HG03571 (cell line): ENCODE results near the gene TALDO1.
"Not testable (repeated sequence)": the region's sequence is repeated elsewhere in the genome, so short reads cannot be mapped to it uniquely, and the experiment has no call there.

ENCODE experiments used
- ATAC-seq: cut with Tn5 transposase; IDR thresholded peaks from one replicate; pipeline ENCODE4 v1.9.1; 2021; ENCODE audit not compliant: unreplicated experiment

Gene TALDO1

DNA sequence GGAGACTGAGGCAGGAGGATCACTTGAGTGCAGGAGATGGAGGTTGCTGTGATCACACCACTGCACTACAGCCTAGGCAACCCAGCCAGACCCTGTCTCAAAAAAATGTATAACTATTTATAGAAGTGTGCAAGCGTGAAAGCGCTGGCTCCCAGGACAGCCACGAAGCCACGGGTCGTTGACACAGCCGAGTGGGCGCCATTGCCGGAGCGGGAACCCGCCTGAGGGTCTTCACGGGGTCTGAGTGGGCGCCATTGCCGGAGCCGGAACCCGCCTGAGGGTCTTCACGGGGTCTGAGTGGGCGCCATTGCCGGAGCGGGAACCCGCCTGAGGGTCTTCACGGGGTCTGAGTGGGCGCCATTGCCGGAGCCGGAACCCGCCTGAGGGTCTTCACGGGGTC lies 12.7 kb upstream of the TALDO1 start:
- ATAC-seq = not testable (repeated sequence)

DNA sequence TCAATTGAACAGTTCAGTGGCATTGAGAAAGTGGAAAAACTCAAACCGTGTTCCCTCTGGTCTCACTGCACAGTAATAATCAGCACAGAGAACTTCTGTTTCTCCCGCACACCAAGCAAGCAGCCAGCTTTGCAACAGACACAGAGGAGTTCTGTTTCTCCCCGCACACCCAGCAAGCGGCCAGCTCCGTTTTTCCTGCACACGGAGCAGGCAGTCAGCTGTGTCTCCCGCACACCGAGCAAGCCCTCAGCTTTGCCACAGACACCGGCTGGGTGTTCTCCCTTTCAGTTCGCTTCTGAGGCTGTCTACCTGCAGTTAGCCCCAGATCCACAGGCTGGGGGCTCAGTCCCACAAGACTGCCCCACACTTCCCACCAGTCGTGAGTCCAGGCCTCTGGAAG lies 9.9 kb upstream of the TALDO1 start:
- ATAC-seq = no peak

DNA sequence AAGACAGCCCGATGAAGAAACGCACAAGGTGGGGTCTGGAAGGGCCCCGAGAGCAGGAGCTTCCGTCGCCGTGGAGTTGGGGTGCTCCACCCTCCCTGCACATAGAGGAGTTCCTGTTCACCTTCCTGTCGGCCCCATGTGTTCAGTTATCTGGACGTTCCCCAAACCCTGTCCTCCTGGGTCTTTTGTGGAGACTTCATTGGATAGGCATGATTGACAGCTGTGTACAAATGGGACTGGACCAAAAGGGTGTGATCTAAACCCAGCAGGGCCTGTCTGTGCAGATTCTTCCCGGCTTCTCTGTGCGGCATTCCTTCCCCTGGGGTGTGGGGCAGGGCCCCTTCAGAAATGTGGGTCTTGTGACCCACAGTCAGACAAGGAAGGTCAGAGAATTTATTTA lies 9.4 kb upstream of the TALDO1 start:
- not testable (repeated sequence) for ATAC-seq

DNA sequence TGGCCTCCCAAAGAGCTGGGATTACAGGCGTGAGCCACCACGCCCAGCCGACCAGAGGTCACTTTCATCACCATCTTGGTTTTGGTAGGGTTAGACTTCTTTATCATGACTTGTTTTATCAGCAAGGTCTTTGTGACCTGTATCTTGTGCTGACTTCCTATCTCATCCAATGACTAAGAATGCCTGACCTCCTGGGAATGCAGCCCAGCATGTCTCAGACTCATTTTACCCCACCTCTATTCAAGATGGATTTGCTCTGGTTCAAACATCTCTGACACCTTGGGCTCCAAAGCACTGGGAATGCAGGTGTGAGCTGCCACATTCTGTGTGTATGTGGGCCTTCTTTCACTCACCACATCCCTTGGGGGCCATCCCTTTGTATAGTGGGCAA lies 5.1 kb upstream of the TALDO1 start:
- no peak for ATAC-seq

DNA sequence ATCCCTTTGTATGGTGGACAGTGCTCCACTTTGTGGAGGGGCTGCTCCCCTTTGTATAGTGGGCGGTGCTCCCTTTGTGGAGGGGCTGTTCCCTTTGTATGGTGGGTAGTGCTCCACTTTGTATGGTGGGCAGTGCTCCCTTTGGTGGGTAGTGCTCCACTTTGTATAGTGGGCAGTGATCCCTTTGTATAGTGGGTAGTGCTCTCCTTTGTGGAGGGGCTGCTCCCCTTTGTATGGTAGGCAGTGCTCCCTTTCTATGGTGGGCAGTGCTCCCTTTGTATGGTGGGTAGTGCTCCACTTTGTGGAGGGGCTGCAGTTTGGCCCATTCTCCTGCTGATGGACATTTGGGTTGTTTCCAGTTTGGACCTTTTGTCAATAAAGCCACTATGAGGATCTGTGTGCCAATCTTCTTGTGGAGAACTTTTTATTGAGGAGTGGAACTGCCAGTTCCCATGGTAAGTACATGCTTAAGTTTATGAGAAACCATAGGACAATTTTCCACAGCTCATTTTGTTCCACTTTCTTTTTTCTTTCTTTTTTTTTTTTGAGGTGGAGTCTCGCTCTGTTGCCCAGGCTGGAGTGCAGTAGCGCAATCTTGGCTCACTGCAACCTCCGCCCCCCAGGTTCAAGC lies 4.6 kb upstream of the TALDO1 start:
- no peak for ATAC-seq

DNA sequence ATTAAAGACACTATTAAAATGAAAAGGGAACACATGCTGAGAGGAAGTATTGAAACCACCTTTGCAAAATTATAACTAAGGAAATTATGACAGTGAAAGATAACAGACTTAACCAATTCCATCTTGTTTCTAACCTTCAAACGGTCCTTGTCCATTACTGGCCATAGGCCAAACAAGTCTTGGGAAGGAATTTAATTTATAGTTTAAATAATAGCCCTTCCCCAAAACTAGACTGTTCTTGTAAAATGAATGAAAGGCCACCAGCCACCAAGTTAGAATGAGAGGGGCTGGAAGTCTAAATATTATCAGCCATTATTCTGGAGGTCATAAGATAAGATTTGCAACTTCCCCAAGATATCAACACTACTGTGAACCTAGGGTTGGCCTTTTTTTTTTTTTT lies 1.8 kb upstream of the TALDO1 start:
- ATAC-seq = no peak

DNA sequence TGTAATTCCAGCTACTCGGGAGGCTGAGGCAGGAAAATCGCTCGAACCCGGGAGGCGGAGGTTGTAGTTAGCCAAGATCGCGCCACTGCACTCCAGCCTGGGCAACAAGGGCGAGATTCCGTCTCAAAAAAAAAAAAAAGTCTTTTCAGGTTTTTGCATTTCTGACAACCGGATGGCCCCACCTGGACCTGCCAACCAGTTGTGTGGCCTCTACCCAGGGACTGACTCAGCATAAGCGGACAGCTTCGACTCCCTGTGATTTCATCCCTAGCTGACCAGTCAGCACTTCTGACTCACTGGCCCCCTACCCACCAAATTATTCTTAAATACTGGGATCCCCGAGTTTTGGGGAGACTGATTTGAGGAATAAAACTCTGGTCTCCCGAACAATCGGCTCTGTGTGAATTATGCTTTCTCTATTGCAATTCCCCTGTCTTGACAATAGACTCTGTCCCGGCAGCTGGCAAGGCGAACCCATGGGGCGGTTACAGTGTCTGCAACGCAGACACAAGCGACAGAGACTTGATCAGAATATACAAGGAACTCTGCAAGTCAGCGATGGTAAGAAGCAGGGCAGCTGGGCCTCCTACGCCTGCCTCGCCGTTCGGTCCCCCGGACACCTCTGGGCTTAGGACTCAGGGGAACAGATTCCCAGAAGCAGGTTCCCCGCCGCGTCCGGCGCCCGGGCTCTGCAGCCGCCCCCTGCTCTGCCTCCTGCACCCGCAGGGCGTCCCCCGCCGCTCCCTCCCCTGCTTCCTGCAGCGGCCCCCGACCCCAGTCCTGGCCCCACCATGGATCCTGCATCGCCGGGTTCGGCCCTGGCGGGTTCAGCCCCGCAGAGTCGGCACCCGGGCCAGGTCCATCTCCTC lies 741 bp upstream of the TALDO1 start:
- peak; percentile 35 for ATAC-seq

DNA sequence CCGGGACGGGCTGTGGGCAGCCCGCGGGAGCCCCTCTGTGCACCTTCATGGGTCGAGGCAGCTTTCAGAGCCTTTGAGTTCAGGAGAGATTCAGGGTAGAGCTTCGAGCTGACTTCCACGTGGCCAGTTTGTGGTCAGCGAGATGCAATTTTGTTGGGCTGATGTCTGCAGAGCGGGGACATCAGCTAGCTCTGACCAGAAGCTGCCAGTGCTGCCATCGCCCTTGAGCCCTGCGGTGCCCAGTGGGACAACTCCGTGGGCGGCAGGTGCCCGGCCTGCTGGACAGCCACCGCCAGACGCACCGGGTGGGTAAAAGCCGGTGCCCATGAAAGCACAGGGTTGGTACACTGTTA lies 719 bp downstream of the TALDO1 start:
- peak; percentile 1 for ATAC-seq

DNA sequence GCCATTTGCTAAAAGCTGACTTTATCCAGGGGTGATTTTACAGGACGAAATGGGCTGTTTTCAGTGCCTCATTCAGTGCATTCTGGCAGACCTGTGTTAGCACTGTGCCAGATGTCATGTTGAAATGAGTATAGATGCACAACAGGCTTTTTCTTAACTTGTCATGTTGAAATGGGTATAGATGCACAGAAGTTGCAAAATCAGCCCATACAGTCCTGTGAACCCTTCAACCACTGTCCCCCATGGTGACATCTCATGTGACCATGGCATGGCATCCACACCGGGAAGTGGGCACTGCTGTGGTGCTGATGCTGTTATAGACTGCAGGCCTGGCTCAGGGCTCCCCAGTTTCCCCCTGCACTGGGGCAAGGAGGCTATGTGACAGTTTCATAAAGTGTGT lies 2.5 kb downstream of the TALDO1 start:
- ATAC-seq = no peak

DNA sequence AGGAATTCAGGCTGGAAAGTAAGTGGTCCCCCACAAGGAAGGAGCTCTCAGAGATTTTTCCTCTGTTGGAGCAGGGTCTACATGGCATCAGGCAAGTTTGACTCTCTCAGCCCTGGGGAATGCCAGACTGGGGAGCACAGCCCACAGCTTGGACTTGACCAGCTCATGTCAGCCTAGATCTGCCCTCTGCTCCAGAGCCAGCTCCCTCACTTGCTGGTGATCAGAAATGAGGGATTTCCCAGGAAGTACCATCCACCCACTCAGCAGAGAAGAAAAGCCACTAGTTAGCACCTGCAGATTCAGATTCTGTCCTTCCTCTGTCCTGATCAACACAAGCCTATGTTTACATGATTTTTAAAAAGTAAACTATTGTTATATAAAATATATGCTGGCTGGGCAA lies 13.0 kb downstream of the TALDO1 start:
- no peak for ATAC-seq

DNA sequence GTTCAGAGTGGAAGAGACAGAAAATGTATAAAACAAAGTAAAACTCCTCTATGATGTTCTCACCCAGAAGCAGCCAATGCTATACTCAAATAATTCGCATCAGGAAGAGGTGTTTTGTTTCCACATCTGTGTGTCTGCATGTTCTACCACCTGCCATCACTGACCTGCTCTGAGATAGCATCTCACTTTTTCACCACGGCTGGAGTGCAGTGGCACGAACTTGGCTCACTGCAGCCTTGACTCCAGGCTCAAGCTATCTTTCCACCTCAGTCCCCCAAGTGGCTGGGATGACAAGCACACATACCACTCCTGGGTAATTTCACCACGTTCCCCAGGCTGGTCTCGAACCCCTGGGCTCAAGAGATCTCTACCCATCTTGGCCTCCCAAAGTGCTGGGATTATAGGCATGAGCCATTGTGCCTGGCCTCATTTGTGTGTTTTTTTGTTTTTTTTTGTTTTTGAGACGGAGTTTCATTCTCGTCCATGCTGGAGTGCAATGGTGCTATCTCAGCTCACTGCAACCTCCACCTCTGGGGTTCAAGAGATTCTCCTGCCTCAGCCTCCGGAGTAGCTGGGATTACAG lies 14.4 kb downstream of the TALDO1 start:
- no peak for ATAC-seq

DNA sequence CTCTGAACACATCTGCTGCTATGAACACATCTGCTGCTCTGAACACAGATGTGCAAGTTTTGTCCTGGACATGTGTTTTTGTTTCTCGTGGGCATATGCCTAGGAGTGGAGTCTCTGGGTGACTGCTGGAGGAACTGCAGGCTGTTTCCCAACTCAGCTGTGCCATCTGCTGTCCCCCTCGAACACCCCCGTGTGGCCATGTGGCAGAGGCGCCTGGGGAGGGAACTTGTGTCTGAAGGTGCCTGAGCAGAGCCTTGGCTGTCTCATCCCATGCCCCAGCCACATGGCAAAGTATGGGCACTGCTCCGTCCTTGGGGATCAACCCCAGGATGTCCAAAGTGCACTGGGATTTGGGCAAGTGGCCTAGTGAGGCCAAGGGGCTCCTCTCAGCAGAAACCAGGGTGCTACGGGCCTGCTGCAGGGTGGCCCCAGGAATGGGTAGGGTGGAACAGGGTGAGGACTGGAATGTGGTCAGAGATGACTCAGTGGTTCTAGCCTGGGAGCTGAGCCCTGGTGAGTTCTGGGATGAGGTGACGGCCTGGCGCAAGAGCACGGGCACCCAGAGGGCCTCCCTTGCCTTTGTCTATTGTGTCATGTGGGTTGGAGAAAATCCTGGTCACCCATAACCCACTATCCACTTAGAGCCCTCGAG lies 15.3 kb downstream of the TALDO1 start:
- no peak for ATAC-seq

DNA sequence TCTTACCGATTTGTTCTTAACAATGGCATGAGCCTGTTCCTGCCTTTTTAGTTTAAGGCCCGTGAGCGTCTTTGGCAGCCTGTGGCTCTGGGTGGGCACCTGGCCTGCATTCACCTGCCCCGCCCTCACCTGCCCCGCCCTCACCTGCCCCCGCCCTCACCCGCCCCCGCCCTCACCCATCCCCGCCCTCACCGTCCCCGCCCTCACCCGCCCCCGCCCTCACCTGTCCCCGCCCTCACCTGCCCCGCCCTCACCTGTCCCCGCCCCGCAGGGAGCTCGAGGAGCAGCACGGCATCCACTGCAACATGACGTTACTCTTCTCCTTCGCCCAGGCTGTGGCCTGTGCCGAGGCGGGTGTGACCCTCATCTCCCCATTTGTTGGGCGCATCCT lies 15.8 kb downstream of the TALDO1 start:
- no peak for ATAC-seq

DNA sequence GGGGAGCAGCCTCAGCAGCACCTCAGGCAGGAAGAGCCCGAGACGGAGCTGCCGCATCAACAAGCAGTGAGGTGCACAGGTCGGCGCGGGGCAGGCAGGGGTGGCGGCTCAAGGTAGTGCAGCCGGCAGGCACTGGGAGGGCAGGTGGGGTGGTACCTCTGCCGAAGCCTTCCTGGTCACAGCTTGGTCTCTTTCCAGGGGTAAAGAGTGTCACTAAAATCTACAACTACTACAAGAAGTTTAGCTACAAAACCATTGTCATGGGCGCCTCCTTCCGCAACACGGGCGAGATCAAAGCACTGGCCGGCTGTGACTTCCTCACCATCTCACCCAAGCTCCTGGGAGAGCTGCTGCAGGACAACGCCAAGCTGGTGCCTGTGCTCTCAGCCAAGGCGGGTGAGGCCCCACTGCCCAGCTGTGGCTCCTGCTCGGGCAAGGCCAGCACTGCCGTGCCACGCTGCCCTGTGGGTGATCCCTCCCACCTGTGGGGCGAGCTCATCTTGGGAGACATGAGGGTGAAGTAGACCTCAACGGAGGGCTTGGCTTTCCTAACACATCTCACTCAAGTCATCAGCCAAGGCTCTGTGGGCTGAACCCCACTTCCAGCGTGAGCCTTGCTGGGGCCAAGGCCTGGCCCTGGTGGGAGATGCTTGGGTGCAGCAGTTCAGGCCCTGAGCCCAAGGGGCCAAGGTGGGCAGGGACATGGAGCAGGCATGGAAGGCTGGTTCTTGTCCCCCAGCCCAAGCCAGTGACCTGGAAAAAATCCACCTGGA lies 16.5 kb downstream of the TALDO1 start:
- ATAC-seq = no peak

DNA sequence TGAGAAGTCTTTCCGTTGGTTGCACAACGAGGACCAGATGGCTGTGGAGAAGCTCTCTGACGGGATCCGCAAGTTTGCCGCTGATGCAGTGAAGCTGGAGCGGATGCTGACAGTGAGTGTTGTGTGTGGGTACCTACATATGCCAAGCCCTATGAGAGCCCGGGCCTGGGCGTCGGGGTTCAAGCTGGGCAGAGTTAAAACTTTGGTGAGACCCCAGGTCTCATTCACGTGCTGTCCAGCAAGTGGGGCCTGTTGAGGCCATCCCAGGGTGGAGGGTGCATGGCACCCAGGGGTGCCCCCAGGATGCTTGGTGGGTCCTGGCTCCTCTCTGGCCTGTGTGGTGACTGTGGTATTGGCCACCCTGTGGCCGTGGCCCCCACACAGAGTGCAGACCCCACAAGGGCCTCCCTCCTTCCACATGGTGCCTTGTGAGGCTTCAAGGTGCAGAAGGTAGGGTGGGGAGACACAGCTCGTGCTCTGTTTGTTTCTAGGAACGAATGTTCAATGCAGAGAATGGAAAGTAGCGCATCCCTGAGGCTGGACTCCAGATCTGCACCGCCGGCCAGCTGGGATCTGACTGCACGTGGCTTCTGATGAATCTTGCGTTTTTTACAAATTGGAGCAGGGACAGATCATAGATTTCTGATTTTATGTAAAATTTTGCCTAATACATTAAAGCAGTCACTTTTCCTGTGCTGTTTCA lies 17.2 kb downstream of the TALDO1 start:
- ATAC-seq = no peak

DNA sequence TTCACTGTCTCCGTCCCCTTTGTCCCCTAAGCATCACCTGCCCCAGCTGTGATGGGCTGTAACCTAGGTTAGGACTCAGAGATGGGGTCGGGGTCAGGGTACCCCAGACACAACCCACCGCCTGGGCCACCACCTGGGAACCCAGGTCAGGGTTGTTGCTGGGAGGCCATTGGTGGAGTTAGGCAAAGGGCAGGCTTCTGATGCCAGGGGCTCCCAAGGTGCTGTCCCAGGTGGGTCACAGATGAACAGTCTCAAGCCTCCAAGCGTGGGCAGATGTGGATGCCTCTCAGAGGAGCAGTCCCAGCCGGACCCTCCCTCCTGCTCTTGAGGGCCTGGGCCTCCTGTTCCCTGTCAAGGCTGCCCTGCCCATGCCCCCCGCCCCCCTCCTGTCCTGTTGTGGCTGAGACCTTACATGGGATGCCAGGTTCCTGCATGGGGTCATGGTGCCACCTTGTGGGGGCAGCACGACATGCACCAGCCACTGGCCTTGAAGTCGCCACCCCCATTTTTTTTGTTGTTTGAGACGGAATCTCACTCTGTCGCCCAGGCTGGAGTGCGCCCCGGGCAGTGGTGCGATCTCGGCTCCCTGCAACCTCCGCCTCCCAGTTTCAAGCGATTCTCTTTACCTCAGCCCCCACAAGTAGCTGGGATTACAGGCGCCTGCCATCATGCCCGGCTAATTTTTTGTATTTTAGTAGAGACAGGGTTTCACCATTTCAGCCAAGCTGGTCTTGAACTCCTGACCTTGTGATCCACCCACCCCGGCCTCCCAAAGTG lies 17.9 kb downstream of the TALDO1 start:
- no peak for ATAC-seq

DNA sequence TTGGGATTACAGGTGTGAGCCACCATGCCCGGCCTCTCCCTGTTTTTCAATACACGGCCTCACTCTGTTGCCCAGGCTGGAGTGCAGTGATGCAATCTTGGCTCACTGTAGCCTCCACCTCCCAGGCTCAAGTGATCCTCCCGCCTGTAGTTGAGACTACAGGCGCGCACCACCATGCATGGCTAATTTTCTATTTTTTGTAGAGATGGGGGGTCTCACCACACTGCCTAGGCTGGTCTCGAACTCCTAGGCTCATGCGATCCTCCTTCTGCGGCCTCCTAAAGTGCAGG lies 18.5 kb downstream of the TALDO1 start:
- no peak for ATAC-seq

DNA sequence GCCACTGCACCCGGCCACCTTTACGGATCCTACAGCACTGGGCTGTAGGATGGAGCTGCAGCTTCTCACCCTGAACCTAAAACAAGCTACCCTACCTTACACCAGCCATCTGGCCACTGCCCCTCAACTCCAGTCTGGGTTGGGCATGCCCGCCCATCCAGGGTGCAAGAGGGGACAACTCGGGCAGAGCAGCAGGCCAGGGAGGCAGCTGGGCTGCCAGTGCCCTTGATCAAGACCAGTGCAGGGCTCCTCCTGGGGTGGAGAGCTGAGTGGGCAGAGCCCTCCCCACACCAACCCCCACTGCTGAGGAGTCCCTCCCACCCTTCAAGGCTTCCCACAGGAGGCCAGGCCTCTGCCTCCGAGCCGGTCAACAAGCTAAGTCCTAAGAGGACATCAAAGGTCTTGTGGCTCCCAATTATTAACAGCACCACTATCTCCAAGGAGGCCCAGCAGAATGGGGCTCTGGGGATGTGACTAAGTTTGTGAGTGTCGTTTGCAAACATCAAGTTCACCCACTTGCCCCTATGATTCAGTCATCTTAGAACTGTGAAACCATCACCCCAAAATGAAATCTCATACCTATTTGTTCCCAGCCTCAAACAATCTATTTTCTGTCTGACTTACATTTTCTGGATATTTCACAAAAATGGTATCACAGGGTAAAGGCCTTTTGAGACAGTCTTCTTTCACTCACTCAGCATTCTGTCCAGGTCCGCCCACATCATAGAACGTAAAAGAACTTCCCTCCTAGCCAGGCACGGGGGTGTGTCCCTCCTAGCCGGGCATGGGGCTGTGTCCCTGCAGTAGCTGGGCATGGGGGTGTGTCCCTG lies 19.1 kb downstream of the TALDO1 start:
- no peak for ATAC-seq

DNA sequence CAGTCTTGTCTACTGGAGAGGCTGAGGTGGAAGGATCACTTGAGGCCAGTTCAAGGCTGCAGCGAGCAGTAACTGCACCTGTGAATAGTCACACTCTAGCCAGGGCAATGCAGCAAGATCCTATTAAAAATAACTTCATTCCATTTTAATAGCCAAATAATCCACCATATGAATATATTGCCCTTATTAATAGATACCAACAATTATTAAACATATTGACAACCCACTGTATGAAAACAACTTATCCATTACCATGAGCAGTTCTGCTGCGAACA lies 19.6 kb downstream of the TALDO1 start:
- no peak for ATAC-seq
